HEK293 (cell line): ENCODE results near the gene CFAP45.
A peak's percentile ranks its signal among the peaks of the same experiment; 100 is the strongest.

Source experiments
- CTCF ChIA-PET: fragments of 350-600 bp; formaldehyde crosslinking; extraction: SDS; loops from one replicate; lab custom pipeline; 2021; ENCODE audit warnings: antibody characterized with exemption; lab: Yijun Ruan, JAX
- POLR2A ChIA-PET: fragments of 300-600 bp; formaldehyde crosslinking; extraction: SDS; loops from one replicate; lab custom pipeline; 2020; ENCODE audit warnings: antibody characterized with exemption, inconsistent platforms; lab: Yijun Ruan, JAX
- H3K27ac ChIP-seq: fragments of 200-500 bp; sonication (Bioruptor generic); 2 replicates; pipeline ENCODE4 v1.5.1; 2014; ENCODE audit warnings: low read depth, low read length, control low read depth, inconsistent platforms; ENCODE audit errors: extremely low read depth
- H3K36me3 ChIP-seq, 2 experiments: fragments of 200-500 bp in 1 of 2; sonication (Bioruptor generic) in 1 of 2; 1 replicate in 1 of 2; 2 replicates in 1 of 2; pipeline ENCODE4 v1.5.1; 2014 to 2017; ENCODE audit warnings: inconsistent platforms in 2 of 2, low read length in 2 of 2; ENCODE audit not compliant: control insufficient read depth in 2 of 2, insufficient read depth in 1 of 2
- H3K4me1 ChIP-seq: fragments of 200-500 bp; sonication (Bioruptor generic); 2 replicates; pipeline ENCODE4 v1.5.1; 2014; ENCODE audit warnings: mild to moderate bottlenecking, low read length, inconsistent platforms; ENCODE audit not compliant: control insufficient read depth, insufficient read depth
- H3K4me3 ChIP-seq: 2 replicates; pipeline ENCODE4 v1.5.1; 2011; ENCODE audit warnings: low read depth, mild to moderate bottlenecking, control low read depth, low read length, moderate library complexity
- H3K9me3 ChIP-seq: fragments of 200-500 bp; sonication (Bioruptor generic); 2 replicates; pipeline ENCODE4 v1.5.1; 2014; ENCODE audit warnings: low read depth, low read length, inconsistent platforms; ENCODE audit not compliant: control insufficient read depth, insufficient read depth
- AEBP2 ChIP-seq: fragments of 450-650 bp; formaldehyde crosslinking; IDR thresholded peaks from 2 replicates; pipeline ENCODE4 v1.5.1; 2016; ENCODE audit warnings: missing biosample characterization, missing genetic modification characterization, borderline replicate concordance
- CTCF ChIP-seq: fragments of 450-650 bp; formaldehyde crosslinking; IDR thresholded peaks from 2 replicates; pipeline ENCODE4 v1.5.1; 2016; ENCODE audit warnings: missing biosample characterization, missing genetic modification characterization
- GLIS1 ChIP-seq: fragments of 450-650 bp; formaldehyde crosslinking; IDR thresholded peaks from 2 replicates; pipeline ENCODE4 v1.5.1; 2016; ENCODE audit warnings: missing biosample characterization, missing genetic modification characterization
- MZF1 ChIP-seq: fragments of 450-650 bp; formaldehyde crosslinking; IDR thresholded peaks from 2 replicates; pipeline ENCODE4 v1.5.1; 2017; ENCODE audit warnings: missing biosample characterization, missing genetic modification characterization, borderline replicate concordance
- SETDB1 ChIP-seq: IDR thresholded peaks from one replicate; pipeline ENCODE4 v1.6.1; 2017; ENCODE audit warnings: mild to moderate bottlenecking, low read length, moderate library complexity, mixed read lengths; ENCODE audit not compliant: insufficient read length
- YY1 ChIP-seq: fragments of 450-650 bp; formaldehyde crosslinking; IDR thresholded peaks from 2 replicates; pipeline ENCODE4 v1.5.1; 2018; ENCODE audit warnings: missing biosample characterization, missing genetic modification characterization
- ZFHX2 ChIP-seq: fragments of 450-650 bp; formaldehyde crosslinking; conservative IDR thresholded peaks from 2 replicates; pipeline ENCODE4 v1.5.1; 2016; ENCODE audit warnings: missing biosample characterization, missing genetic modification characterization
- ZIC2 ChIP-seq: fragments of 450-650 bp; formaldehyde crosslinking; IDR thresholded peaks from 2 replicates; pipeline ENCODE4 v1.5.1; 2016; ENCODE audit warnings: missing biosample characterization, missing genetic modification characterization
- ZNF112 ChIP-seq: fragments of 450-650 bp; formaldehyde crosslinking; IDR thresholded peaks from 2 replicates; pipeline ENCODE4 v1.5.0; 2017; ENCODE audit warnings: missing biosample characterization, missing genetic modification characterization
- ZNF114 ChIP-seq: fragments of 450-650 bp; formaldehyde crosslinking; IDR thresholded peaks from 2 replicates; pipeline ENCODE4 v1.5.0; 2017; ENCODE audit warnings: missing biosample characterization, missing genetic modification characterization
- ZNF169 ChIP-seq: fragments of 450-650 bp; formaldehyde crosslinking; IDR thresholded peaks from 2 replicates; pipeline ENCODE4 v1.5.1; 2016; ENCODE audit warnings: missing biosample characterization, missing genetic modification characterization
- ZNF19 ChIP-seq: fragments of 450-650 bp; formaldehyde crosslinking; IDR thresholded peaks from 2 replicates; pipeline ENCODE4; 2016; ENCODE audit warnings: missing biosample characterization, missing genetic modification characterization, low read depth
- ZNF366 ChIP-seq: fragments of 450-650 bp; formaldehyde crosslinking; conservative IDR thresholded peaks from 2 replicates; pipeline ENCODE4 v1.5.1; 2016; ENCODE audit warnings: missing biosample characterization, missing genetic modification characterization
- ZNF660 ChIP-seq: fragments of 450-650 bp; IDR thresholded peaks from 2 replicates; pipeline ENCODE4 v1.5.1; 2018; ENCODE audit warnings: missing biosample characterization, mild to moderate bottlenecking, missing genetic modification characterization
- TF ChIP-seq, protein P1 (sequence below): fragments of 450-650 bp; formaldehyde crosslinking; conservative IDR thresholded peaks from 2 replicates; pipeline ENCODE4 v1.5.1; 2016; ENCODE audit warnings: low read depth, missing biosample characterization, missing genetic modification characterization
- TF ChIP-seq, protein P2 (sequence below): fragments of 450-650 bp; formaldehyde crosslinking; IDR thresholded peaks from 2 replicates; pipeline ENCODE4 v1.5.1; 2016; ENCODE audit warnings: missing biosample characterization, missing genetic modification characterization

Gene CFAP45

DNA sequence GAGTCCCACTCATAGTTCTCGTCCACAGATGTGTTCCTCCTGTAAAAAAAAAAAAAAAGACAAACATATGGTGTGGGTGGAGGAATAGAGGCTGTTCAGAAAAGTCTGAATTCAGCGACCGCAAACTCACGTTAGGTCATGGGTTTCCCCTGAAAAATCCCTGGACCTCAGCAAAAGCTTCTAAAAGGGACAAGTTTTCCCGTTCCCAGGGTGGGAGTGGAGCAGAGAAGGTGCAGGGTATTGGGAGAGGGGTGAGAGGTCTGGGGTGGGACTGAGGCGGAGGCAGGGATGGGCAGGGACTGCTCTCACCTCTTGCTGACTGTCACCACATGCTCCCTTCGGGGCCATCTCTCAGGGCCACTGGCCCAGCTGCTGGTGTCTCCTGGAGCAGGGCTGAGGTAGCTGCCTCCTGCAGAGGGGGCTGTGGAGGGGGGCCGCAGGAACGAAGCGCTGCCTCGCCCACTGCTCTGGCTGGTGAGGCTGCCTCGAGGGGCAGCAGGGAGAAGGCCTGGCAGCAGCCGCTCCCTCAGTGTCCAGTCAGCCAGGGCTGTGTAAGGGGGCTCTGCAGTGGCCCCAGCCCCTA lies 28.0 kb upstream of the CFAP45 start:
- Histone ChIP-seq H3K27ac (no peak overlapping the region), H3K4me1 (peaks cover under 1% of the 10 kb centered on the region), H3K4me3 (no peak overlapping the region), H3K9me3 (no peaks in the 10 kb centered on the region), H3K36me3 (no peaks in the 10 kb centered on the region)
- TF ChIP-seq ZFHX2 (tag by site-specific recombination) (0 out of 2 replicates have a peak, but pooled peaks have one; percentile 23), ZNF366 (tag by site-specific recombination) (no peak), MZF1 (tag by site-specific recombination) (no peak), ZNF660 (tag by site-specific recombination) (no peak), ZNF112 (tag by site-specific recombination) (no peak), ZIC2 (tag by site-specific recombination) (peak; percentile 67; the same call in 1 of the 2 replicates), ZNF114 (tag by site-specific recombination) (no peak), ZNF19 (tag by site-specific recombination) (no peak), ZNF169 (tag by site-specific recombination) (no peak), GLIS1 (tag by site-specific recombination) (peak; percentile 27; the same call in 1 of the 2 replicates), AEBP2 (no peak), SETDB1 (no peak), CTCF (tag by site-specific recombination) (peak; percentile 18; the same call in 1 of the 2 replicates), YY1 (no peak)
- TF ChIP-seq, protein P1, sequence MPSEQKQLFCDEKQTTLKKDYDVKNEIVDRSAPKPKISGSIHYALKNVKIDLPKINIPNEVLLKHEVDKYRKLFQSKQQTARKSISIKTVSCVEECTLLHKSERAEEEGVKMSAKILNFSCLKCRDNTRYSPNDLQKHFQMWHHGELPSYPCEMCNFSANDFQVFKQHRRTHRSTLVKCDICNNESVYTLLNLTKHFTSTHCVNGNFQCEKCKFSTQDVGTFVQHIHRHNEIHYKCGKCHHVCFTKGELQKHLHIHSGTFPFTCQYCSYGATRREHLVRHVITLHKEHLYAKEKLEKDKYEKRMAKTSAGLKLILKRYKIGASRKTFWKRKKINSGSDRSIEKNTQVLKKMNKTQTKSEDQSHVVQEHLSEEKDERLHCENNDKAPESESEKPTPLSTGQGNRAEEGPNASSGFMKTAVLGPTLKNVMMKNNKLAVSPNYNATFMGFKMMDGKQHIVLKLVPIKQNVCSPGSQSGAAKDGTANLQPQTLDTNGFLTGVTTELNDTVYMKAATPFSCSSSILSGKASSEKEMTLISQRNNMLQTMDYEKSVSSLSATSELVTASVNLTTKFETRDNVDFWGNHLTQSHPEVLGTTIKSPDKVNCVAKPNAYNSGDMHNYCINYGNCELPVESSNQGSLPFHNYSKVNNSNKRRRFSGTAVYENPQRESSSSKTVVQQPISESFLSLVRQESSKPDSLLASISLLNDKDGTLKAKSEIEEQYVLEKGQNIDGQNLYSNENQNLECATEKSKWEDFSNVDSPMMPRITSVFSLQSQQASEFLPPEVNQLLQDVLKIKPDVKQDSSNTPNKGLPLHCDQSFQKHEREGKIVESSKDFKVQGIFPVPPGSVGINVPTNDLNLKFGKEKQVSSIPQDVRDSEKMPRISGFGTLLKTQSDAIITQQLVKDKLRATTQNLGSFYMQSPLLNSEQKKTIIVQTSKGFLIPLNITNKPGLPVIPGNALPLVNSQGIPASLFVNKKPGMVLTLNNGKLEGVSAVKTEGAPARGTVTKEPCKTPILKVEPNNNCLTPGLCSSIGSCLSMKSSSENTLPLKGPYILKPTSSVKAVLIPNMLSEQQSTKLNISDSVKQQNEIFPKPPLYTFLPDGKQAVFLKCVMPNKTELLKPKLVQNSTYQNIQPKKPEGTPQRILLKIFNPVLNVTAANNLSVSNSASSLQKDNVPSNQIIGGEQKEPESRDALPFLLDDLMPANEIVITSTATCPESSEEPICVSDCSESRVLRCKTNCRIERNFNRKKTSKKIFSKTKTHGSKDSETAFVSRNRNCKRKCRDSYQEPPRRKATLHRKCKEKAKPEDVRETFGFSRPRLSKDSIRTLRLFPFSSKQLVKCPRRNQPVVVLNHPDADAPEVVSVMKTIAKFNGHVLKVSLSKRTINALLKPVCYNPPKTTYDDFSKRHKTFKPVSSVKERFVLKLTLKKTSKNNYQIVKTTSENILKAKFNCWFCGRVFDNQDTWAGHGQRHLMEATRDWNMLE (tag by site-specific recombination), result no peak
- TF ChIP-seq, protein P2, sequence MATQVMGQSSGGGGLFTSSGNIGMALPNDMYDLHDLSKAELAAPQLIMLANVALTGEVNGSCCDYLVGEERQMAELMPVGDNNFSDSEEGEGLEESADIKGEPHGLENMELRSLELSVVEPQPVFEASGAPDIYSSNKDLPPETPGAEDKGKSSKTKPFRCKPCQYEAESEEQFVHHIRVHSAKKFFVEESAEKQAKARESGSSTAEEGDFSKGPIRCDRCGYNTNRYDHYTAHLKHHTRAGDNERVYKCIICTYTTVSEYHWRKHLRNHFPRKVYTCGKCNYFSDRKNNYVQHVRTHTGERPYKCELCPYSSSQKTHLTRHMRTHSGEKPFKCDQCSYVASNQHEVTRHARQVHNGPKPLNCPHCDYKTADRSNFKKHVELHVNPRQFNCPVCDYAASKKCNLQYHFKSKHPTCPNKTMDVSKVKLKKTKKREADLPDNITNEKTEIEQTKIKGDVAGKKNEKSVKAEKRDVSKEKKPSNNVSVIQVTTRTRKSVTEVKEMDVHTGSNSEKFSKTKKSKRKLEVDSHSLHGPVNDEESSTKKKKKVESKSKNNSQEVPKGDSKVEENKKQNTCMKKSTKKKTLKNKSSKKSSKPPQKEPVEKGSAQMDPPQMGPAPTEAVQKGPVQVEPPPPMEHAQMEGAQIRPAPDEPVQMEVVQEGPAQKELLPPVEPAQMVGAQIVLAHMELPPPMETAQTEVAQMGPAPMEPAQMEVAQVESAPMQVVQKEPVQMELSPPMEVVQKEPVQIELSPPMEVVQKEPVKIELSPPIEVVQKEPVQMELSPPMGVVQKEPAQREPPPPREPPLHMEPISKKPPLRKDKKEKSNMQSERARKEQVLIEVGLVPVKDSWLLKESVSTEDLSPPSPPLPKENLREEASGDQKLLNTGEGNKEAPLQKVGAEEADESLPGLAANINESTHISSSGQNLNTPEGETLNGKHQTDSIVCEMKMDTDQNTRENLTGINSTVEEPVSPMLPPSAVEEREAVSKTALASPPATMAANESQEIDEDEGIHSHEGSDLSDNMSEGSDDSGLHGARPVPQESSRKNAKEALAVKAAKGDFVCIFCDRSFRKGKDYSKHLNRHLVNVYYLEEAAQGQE (tag by site-specific recombination), result no peak
- CTCF ChIA-PET, result interaction anchor here (0.7 to 19.3 kb wide), 6 partner anchors 8 to 732 kb away, joined by 3 to 353 read pairs (median 4); no protein-coding TSS in a partner anchor
- POLR2A ChIA-PET, result interaction anchor here (1.0 kb wide), 1 partner anchor 170 kb away, joined by 3 read pairs; the partner anchor contains the start of gene IGSF8
